ENCODE measurements around the gene OR52W1.
"Not testable (repeated sequence)": the region's sequence is repeated elsewhere in the genome, so short reads cannot be mapped to it uniquely, and the experiment has no call there.

Gene OR52W1

GRCh38 chr11:6219359-6219758, 20.3 kb downstream of the OR52W1 start:
- no peak for DNase-seq

GRCh38 chr11:6223854-6224253, 24.8 kb downstream of the OR52W1 start:
- DNase-seq, result no peak

- no peak for DNase-seq
Observed at GRCh38 chr11:6224421-6224820, 25.4 kb downstream of the OR52W1 start.

GRCh38 chr11:6225024-6225423, 26.0 kb downstream of the OR52W1 start:
- no peak for DNase-seq

- DNase-seq, result no peak
Observed at GRCh38 chr11:6225896-6226295, 26.9 kb downstream of the OR52W1 start.

- DNase-seq, result no peak
Observed at GRCh38 chr11:6228520-6228919, 29.5 kb downstream of the OR52W1 start.

- no peak for DNase-seq
Observed at GRCh38 chr11:6229911-6230310, 30.9 kb downstream of the OR52W1 start.

- no peak for DNase-seq
Observed at GRCh38 chr11:6232899-6233298, 33.9 kb downstream of the OR52W1 start.

- no peak for DNase-seq
Observed at GRCh38 chr11:6233984-6234386, 35.0 kb downstream of the OR52W1 start.

GRCh38 chr11:6234387-6235107, 35.5 kb downstream of the OR52W1 start, which contains the start of gene FHIP1B:
TSS of gene FHIP1B (minus strand) at chr11:6234636. CDS start at chr11:6224516, 10,120 bp downstream.
- DNase-seq, result peak; percentile 100

- no peak for DNase-seq
Observed at GRCh38 chr11:6237266-6237665, 38.2 kb downstream of the OR52W1 start.

GRCh38 chr11:6237761-6238302, 38.8 kb downstream of the OR52W1 start:
- DNase-seq, result no peak

- DNase-seq, result peak; percentile 23
Observed at GRCh38 chr11:6238902-6239301, 39.9 kb downstream of the OR52W1 start, which contains the start of gene CNGA4. TSS of gene CNGA4 (plus strand) at chr11:6239089. CDS start at chr11:6239207, 118 bp downstream.

- DNase-seq, result no peak
Observed at GRCh38 chr11:6240139-6240538, 41.1 kb downstream of the OR52W1 start.

- no peak for DNase-seq
Observed at GRCh38 chr11:6240781-6241180, 41.8 kb downstream of the OR52W1 start.

GRCh38 chr11:6241316-6241715, 42.3 kb downstream of the OR52W1 start:
- DNase-seq, result no peak

- no peak for DNase-seq
Observed at GRCh38 chr11:6245536-6245935, 46.5 kb downstream of the OR52W1 start.

GRCh38 chr11:6248248-6248647, 49.2 kb downstream of the OR52W1 start:
- no peak for DNase-seq

GRCh38 chr11:6248897-6249296, 49.9 kb downstream of the OR52W1 start:
- DNase-seq, result not testable (repeated sequence)

Data from NCI-H345 (cell line).